ENCODE results near the gene LAMC3. TPM values are rescaled to one million over a fixed set of nuclear protein-coding genes. Genes with fewer than 3 reads are reported as not detected.

Gene LAMC3
- total RNA-seq, 4 donors from 2014 or later, result under 0.01 to 0.78 (median 0.50) TPM; not detected in 1

GRCh38 chr9:131017067-131017466 is 8.1 kb downstream of the LAMC3 start:
- Histone ChIP-seq H3K27me3 (peaks cover 66% of the 10 kb centered on the region), H3K27ac (no peak overlapping the region), H3K4me3 (no peak overlapping the region), H3K36me3 (no peaks in the 10 kb centered on the region), H3K4me1 (no peaks in the 10 kb centered on the region), H3K9me3 (peaks cover 0 to 11% (median 0%) of the 10 kb centered on the region in 3 donors)
- ATAC-seq, result no peak
- 68% methylated on average over 11 of the region's 21 CpGs; no CpG with 5 or more reads in 1 of the 2 donors for WGBS, 2 donors (ENCODE audit: low coverage in 1 of 2)
- TF ChIP-seq POLR2AphosphoS5 (IDR thresholded peaks at IDR 0.05) (no peak), POLR2A (IDR thresholded peaks at IDR 0.05) (no peak), EP300 (IDR thresholded peaks at IDR 0.05) (no peak), CTCF (IDR thresholded peaks at IDR 0.05) (no peak)

- no peak for ATAC-seq
- Histone ChIP-seq H3K9me3 (peaks cover 0 to 11% (median 0%) of the 10 kb centered on the region in 3 donors), H3K27ac (no peak overlapping the region), H3K27me3 (peaks cover 58% of the 10 kb centered on the region), H3K36me3 (no peaks in the 10 kb centered on the region), H3K4me3 (no peak overlapping the region), H3K4me1 (no peaks in the 10 kb centered on the region)
- WGBS, 2 donors (ENCODE audit: low coverage in 1 of 2), result 83 to 89% methylated on average over 1 to 2 of the region's 6 CpGs
- TF ChIP-seq POLR2A (IDR thresholded peaks at IDR 0.05) (no peak), EP300 (IDR thresholded peaks at IDR 0.05) (no peak)
These were observed 9.6 kb downstream of the LAMC3 start for GRCh38 chr9:131018621-131019020.

- WGBS, 2 donors (ENCODE audit: low coverage in 1 of 2), result 20 to 42% methylated on average over 1 to 2 of the region's 15 CpGs
- Histone ChIP-seq H3K4me3 (no peak overlapping the region), H3K9me3 (peaks cover 0 to 11% (median 0%) of the 10 kb centered on the region in 3 donors), H3K36me3 (no peaks in the 10 kb centered on the region), H3K27me3 (peaks cover 59% of the 10 kb centered on the region), H3K27ac (no peak overlapping the region), H3K4me1 (no peaks in the 10 kb centered on the region)
- no peak for TF ChIP-seq CTCF (IDR thresholded peaks at IDR 0.05)
- TF ChIP-seq EP300 (IDR thresholded peaks at IDR 0.05), result no peak
- no peak for TF ChIP-seq POLR2A (IDR thresholded peaks at IDR 0.05)
- TF ChIP-seq POLR2AphosphoS5 (IDR thresholded peaks at IDR 0.05), result no peak
- no peak for ATAC-seq
These were observed 10.6 kb downstream of the LAMC3 start for GRCh38 chr9:131019388-131020239.

- H3K36me3 ChIP-seq, result no peaks in the 10 kb centered on the region
- peaks cover 61% of the 10 kb centered on the region for H3K27me3 ChIP-seq
- no peaks in the 10 kb centered on the region for H3K4me1 ChIP-seq
- H3K4me3 ChIP-seq, result no peak overlapping the region
- WGBS, 2 donors (ENCODE audit: low coverage in 1 of 2), result 56 to 72% methylated on average over 2 of the region's 2 CpGs
- peaks cover 0 to 11% (median 0%) of the 10 kb centered on the region in 3 donors for H3K9me3 ChIP-seq
- no peak overlapping the region for H3K27ac ChIP-seq
- no peak for ATAC-seq
- TF ChIP-seq POLR2A (IDR thresholded peaks at IDR 0.05) (no peak), CTCF (IDR thresholded peaks at IDR 0.05) (no peak), POLR2AphosphoS5 (IDR thresholded peaks at IDR 0.05) (no peak), EP300 (IDR thresholded peaks at IDR 0.05) (no peak)
These were observed 11.4 kb downstream of the LAMC3 start for GRCh38 chr9:131020388-131020787.

GRCh38 chr9:131020862-131021261 is 11.9 kb downstream of the LAMC3 start:
- TF ChIP-seq CTCF (IDR thresholded peaks at IDR 0.05), result no peak
- TF ChIP-seq POLR2A (IDR thresholded peaks at IDR 0.05), result no peak
- TF ChIP-seq POLR2AphosphoS5 (IDR thresholded peaks at IDR 0.05), result no peak
- no peak for TF ChIP-seq EP300 (IDR thresholded peaks at IDR 0.05)
- peaks cover 0 to 11% (median 0%) of the 10 kb centered on the region in 3 donors for H3K9me3 ChIP-seq
- WGBS, 2 donors (ENCODE audit: low coverage in 1 of 2), result 40 to 63% methylated on average over 4 to 7 of the region's 7 CpGs
- H3K36me3 ChIP-seq, result no peaks in the 10 kb centered on the region
- H3K27ac ChIP-seq, result no peak overlapping the region
- H3K4me3 ChIP-seq, result no peak overlapping the region
- H3K4me1 ChIP-seq, result no peaks in the 10 kb centered on the region
- ATAC-seq, result no peak
- peaks cover 61% of the 10 kb centered on the region for H3K27me3 ChIP-seq
